Stimulated activated CD8-positive, alpha-beta memory T cell treated with anti-CD3 and anti-CD28 coated beads, Interleukin-4, amount 100 ng/mL, for 1 hour (primary cell): ENCODE data around the gene WDR4.
"Not testable (repeated sequence)": the region's sequence is repeated elsewhere in the genome, so short reads cannot be mapped to it uniquely, and the experiment has no call there.

Experiments
- DNase-seq, 2 donors: peaks; one replicate each; pipeline ENCODE4 v3.0.0-alpha.2; 2020; ENCODE audit warnings: low read depth in 2 of 2, low spot score in 1 of 2

WDR4 gene

DNA sequence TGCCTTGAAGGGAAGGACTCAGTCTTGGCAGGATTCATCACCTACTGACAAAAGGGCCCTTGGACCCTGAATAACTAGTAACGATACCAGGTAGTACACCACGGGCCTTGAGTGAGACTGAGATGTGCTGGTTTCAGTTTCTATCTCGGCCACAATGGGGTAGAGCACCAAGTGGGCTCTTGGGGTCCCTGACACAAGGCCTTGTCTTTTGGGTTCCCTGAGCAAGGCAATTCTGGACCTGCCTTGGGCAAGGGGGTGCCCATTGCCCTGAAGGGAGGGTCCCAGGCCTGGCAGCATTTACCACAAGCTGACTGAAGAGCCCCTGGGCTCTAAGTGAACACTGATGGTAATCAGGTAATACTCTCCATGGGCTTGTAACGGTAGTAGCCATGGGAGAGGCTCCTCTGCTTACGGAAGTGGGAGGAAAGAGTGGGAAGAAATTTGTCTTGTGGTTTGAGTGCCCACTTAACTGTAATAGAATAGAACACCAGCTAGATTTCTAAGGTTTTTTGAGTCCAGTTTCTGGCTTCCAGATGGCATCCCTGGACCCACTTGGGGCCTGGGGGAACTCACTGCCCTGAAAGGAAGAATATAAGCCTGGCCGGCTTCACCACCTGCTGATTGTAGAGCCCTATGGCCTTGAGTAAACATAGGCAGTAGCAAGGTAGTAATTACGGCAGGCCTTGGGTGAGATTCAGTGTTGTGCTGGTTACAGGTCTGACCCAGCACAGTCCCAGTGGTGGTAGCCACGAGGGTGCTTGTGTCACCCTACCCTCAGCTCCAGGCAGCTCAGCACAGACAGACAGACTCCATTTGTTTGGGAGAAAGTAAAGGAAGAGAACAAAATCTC, 58.5 kb downstream of the WDR4 start:
- DNase-seq, result no peak

DNA sequence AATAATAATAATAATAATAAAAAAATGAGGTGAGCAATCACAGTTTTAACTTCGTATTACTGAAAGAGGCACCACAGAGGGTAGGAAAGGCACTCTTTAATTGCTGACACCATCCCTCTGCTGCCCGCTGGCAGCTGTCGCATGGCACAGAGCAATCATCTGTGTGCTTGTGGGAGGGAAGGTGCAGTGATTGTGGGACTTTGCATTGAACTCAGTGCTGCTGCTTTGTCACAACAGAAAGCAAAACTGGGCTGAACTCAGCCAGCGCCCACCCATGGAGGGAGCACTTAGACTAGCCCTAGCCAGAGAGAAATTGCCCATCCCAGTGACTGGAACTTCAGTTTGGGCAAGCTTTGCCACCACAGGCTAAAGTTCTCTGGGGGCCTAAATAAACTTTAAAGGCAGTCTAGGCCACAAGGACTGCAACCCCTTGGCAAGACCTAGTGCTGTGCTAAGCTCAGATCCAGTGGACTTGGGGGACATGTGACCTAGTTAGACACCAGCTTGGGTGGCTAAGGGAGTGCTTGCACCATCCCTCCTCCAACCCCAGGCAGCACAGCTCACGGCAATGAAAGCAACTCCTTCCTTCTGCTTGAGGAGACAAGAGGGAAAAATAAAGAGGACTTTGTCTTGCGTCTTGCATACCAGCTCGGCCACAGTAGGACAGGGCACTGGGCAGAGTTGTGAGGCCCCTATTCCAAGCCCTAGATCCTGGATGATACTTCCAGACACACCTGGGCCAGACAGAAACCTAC, 59.3 kb downstream of the WDR4 start:
- no peak for DNase-seq

DNA sequence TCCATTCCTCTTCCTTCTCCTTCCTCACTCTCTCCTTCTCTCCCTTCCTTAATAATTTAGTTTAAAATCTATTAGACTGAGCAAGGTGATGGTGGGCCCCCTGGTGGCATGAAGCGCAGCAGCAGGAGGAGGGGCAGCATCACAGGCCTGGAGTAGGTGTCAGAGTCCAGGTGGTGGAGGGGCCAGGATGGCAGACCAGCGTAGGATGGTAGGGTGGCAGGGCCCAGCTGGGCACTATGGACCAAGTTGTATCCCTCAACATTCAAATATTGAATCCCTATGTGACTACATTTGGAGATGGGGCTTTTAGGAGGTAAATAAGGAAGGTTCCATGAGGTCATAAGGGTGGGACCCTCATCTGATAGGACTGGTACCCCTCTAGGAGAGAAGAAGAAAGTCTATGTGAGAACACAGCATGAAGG, 61.0 kb downstream of the WDR4 start:
- peak; percentile 31 to 33 for DNase-seq

DNA sequence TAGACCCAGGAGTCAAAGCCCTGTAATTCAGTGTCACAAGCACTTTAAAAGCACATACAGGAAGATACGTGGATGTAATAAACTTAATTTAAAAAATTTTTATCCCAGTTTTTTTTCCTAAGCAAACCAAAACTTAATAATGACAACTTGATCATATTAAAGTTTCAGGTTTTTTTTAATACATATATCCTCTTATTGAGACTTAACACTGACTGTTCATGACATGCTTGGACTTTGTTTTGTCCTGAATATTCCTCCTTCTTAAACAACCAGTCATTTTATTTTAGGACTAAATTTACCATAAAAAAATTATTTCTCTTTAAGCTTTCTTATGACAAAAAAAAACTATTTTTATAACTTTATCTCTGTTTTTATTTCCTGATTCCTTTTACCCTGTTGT, 64.1 kb downstream of the WDR4 start:
- no peak for DNase-seq

DNA sequence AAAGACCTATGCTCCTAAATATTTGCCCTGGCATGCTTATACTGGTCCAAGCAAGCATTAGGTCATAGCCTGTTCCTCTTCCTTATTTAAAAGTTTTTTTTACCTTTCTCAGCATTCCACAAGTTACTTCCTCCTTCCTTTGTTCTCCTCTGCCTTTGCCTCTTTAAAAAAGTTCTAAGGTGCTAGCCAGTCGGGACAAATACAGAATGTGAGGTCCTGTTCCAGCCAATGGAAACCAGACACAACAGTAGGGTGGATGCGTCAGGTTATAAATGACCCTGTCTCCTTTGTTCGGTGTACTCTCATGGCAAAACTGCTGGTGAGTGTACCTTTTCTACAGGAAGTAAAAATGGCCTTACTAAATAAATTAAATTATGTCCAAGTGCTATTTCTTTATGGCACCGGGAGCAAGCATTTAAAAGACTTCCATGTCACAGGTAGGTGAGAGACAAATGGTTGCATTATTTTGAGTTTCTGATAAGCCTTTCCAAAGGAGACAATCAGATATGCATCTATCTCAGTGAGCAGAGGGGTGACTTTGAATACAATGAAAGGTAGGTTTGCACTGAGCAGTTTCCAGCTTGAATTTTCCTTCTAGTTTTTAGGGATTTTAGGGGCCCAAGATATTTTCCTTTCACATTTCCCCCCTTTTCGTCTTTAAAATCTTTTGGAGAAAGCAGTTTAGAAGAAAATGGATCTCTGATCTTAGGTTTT, 66.7 kb downstream of the WDR4 start:
- DNase-seq, result not testable (repeated sequence)

DNA sequence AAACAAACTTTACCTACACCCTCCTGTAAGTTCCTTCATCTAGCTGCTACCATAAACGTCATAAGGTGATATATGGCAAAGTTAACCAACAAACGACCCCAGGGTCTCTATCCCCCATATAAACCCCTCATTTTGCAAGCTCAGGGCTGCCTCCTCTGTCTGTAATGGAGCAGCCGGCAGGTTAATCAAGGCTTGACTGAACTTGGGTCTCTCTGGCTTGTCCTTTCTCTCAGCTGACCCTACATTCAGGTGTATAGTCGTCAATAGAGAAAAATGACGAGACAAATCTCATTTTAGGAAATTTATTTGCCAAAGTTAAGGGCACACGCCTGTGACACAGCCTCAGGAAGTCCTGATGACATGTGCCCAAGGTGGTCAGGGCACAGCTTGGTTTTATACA, 67.4 kb downstream of the WDR4 start:
- no peak for DNase-seq

DNA sequence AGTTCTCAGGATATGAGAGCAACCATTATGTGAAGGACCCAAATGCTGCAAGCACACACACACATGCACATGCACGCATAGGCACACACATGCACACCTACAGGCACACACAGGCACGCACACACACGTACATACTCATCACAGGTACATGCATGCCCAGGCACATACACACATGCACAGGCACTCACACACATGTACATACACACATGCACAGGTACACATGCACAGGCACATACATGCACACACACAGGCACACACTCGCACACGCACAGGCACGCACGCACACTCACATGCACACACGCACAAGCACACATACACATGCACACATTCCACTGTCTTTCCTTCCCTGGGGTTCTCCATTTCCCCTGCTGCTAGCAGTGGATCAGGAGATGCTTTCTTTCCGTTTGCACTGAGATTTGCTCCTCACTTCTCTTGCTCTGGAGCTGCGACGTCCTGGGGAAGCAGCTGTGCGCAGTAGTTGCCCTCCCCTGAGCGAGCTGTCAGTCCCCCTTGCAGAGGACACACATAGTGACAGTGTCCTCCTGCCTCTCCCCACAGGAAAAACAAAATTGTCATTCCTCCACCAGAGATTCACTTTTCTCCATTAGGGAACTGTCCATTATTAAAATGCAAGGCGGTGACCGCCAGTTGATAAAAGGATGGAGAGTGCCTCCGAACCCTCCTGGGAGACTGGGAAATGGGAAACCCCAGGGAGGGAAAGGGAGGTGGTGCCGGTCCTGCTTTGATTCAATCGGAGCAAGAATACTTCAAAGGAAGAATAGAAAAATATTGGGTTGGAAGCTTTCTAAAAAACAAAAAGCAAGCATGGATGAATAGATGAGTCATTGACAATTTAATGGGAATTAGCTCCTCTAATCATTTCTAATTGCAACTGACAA, 69.5 kb downstream of the WDR4 start:
- DNase-seq, result no peak

DNA sequence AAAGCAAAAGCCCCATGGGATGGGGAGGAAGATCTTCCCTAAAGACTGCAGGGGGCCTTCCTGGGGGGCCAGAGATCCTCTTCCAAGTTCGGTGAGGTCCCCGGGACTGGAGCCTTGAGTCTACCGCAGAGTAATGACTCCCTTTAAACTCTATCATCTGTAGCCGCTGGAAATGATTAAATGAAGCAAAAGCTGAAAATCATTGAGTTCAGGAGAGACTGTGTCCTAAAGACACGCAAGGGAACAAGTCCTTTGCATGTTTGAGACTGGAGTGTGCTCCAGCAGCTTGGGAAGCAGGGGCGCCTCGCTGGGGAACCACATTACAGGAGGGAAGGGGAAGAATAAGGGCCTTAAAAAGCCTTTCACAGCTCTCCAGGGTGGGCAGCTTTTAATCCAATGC, 70.2 kb downstream of the WDR4 start:
- DNase-seq, result no peak

DNA sequence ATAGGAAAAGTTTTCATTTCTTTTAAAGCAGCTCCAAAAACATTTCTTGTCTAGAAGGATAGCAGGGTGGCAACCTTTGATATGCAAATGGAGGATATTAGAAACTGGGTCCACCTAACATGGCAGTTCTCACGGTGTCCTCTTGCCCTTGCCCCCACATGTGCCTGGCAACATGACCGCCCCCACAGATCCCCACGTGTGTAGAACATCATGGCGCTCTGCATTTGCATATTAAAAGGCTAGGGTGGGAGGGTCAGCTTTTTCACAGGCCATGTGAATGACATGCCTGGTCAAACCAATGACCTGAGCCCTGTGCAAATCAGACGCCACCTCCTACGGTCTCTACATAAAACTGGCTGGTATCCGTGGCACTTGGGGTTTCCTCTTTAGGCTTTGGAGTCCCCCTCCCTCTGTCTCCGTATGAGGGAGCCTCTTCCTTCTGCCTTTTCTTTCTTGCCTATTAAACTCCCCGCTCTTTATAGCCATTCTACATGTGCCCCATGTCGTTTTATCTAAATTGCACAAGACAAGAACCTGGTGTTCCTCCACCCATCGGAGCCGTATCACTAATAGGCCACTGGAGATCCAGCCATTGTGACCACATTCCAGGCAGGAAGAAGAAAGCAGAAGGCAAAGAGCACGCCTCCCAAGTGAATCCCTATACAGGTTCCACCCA, 71.3 kb downstream of the WDR4 start:
- DNase-seq, result no peak

DNA sequence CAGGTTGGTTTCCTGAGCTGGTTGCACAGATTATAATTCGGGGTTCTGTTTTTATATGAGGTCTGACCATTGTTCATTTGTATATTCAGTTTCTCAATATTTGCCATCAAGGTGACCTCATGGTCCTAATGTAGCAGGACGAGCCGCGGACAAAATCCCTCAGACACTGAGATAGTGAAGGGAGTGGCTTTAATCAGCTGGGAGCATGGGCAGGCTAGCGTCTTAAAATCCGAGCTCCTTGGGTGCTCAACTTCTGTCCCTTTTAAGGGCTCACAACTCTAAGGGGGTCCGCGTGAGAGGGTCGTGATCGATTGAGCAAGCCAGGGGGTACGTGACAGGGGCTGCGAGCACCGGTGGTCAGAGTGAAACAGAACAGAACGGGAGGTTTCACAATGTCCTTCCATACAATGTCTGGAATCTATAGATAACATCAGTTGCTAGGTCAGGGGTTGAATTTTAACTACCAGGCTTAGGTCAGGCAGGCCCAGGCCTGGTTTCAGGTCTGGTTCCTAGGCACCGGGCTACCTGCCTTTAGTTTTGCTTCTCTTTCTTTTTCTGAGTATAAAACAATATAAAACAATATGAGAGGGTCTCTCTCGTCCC, 71.9 kb downstream of the WDR4 start:
- DNase-seq, result not testable (repeated sequence)

DNA sequence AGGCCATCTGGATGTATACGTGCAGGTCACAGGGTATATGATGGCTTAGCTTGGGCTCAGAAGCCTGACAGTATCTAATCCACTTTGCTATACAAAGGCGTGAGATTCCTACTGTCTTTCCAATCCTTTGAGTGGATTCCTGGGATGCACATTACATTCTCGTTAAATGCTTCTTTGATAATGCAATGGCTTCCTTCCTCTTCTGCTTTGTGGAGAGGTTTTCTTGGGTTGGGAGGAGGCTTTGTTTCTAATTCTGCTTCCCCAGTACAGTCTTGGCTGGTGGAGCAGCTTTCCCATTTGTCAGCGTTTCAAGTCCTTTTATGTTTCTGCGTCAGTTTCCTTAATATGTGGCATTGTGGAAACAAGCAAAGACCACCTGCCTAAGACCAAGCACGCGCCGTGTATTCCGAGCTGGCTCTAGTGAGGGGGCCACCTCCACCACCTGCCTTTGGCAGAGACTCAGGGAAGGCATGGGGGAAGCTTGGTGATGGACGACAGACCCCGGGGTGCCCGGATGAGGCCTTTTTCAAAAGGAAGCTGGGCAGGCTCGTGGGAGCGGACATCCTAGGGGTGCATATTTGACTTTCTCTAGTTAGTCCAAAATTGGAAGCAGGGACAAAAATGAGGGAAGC, 72.7 kb downstream of the WDR4 start:
- no peak for DNase-seq

DNA sequence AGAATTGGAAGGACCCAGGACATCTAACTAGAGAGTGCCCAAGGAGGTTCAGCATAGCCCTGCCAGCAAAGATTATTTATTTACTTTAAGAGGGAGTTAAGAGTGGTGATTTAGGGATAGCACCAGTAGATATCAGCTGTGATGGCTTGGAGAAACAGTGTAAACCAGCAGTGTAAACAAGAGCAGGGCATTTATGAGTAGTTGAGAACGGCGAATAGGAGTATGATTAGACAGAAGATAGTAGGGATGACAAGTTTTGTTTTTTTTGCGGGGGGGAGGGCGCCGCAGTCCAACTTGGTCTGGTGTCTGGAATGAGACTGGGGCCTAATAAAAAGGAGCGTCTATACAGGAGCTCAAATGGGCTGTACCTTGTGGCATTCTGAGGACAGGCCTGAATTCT, 77.7 kb downstream of the WDR4 start:
- not testable (repeated sequence) for DNase-seq

DNA sequence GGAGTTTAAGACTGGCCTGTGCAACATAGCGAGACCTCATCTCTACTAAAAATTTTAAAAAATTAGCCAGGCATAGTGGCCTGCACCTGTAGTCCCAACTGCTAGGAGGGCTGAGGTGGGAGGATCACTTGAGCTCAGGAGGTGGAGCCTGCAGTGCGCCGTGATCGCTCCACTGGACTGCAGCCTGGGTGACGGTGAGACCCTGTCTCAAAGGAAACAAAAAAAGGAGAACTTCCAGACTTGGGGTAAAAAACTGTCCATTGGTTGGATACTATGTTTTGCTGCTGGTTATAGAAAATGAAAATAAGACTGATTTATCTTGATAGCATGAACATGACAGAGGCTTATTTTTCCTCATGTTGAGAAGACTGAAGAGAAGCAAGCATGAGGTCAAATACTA, 79.4 kb downstream of the WDR4 start:
- no peak for DNase-seq

DNA sequence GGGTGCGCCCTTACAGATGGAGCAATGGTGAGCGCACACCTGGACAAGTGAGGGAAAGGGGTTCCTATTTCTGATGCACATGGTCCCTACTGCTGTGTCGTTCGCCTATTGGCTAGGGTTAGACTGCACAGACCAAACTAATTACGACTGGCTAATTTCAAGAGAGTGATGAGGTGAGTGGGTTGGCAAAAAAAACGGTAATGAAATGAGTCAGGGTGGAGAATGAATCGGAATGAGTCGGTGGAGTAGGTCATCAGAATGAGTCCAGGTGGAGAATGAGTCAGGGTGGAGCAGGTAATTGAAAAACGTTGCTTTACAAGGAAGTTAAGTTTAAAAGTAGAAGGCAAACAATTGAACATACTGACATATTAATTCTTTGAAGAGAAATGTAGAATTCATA, 79.8 kb downstream of the WDR4 start:
- no peak for DNase-seq
